Stimulated activated CD8-positive, alpha-beta memory T cell treated with anti-CD3 and anti-CD28 coated beads, Interleukin-7, amount 100 ng/mL, for 4 hours (primary cell): ENCODE data around the gene KRT78.

Source experiments
- DNase-seq, 2 donors: peaks; one replicate each; pipeline ENCODE4 v3.0.0-alpha.2; 2020; ENCODE audit warnings: low read depth in 2 of 2

Gene KRT78

DNA sequence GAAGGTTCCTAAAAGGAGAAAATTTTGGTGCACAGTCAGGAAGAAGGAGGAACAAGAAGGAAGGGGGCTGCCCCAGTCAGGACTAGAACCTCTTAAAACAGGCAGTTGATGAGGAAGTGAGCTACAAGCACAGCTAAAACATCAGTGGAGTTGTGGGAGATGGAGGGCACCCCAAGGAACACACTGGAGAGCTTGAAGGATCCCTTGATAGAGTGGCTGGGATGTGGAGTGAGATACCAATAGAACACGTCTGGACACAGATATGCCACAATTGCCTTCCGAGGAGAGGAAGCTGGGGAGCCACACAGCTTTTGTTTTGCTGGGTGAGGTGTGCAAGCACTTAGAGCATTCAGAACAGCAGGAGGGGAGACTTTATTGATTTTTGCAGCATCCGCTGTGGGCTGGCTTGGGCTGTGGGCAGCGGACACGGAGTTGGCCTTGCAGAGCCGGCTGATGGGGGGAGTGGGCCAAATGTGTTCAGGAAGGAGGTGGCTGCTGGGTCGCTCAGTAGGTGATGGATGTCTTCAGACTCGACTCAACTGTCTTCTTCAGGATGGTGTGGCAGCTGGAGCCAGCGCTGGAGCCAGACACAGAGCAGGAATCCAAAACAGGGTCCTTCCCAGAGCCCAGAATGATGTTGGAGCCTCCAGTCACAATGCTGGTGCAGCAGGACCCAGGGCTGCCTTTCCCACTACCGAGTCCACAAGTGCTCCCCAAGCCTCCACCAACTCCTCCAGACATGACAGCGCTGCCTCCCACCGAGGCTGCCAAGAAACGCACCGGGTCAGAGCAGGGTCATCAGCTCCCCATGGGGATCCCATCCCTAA lies 10.0 kb downstream of the KRT78 start:
- DNase-seq, result no peak

DNA sequence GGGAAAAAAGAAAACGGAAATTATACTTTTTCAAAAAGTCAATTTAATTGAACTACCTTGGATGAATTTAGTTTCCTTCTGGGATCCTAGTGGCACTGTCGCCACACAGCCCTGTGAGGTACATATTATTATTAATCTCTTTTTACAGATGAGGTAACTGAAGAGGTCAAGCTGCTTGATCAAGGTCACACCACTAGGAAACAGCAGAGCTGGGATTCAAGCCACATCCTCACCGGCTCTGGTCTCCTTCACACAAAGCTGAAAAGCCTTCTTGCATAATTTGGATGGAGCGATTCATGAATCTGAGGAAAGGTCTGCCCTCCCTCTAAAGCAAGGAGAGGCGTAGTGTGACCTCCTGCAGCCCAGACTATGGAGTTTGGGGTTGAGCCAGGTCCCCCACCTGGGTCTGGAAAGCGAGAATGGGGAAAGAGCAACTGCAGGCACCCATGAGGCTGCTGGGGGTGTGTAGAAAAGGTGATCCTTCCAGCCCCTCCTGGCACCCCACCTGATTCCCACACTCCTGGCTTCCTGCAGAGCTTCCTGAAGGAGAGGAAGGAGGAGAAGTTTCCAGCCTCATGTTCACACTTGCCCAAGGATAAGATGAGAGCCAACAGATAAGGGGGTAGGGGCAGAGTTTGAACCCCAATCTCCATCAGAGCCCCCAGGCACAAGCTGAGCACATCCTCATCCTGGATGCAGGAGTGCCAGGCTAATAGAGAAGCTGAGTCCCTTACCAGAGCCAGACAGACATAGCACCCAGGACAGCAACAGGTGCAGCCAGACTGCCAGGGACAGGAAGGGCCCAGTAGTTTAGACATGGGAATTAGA lies 10.8 kb downstream of the KRT78 start:
- DNase-seq, result no peak

DNA sequence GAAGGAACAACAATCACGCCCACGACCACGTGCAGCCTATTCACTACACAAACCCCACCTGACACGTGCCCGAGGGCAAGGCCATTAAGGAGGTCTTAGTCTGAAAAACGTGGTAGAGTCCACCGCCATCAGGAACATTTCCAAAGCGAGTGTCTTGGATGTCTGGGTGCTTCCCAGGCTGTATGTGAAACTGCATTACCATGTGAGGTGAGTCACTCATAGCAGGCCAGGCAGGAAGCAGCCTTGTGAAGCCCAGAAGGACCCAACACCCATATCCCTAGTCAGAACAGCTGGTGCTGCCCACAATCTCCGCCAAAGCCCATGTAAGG lies 11.4 kb downstream of the KRT78 start:
- DNase-seq, result no peak

DNA sequence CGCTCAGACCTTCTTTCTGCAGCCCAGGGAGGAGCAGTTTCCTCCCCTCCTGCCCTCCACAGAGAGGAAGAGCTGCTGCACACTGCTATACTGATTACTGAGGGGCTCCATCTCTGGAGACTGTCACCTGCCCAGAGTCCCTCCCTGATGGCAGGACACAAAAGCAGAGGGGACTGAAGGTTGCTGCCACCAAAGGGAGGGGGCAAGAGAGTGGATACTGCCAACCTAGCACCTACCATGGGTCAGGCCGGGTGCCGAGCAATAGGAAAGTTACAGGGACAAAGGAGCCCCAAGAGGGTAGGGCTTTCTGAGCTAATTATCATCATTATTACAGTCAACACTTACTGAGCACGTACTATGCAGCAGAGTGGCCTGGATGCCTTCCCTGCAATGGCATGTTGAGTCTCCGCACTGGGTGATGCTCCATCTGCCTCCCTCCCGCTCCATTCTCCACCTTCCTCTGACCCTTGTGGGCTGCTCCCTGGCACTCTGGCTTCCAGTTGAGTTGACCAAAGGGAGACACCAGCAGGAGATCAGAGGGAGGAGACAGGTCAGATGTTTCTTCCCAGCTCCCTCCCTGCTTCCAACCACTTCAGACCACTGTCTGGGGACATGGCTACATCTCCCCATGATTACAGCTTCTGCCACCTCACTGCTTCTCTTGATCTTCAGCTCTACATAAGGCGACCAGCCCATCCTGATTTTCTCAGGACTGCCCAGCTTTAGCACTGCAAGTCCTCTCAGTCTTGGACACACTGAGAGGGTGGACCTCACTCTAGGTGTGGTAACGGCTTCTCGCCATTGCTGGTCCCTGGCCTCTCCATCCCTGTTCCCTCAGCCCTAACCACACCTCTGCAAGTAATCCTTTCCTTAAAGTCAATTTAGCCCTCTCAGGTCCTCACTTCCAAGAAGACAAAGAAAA lies 12.0 kb downstream of the KRT78 start:
- DNase-seq, result no peak

DNA sequence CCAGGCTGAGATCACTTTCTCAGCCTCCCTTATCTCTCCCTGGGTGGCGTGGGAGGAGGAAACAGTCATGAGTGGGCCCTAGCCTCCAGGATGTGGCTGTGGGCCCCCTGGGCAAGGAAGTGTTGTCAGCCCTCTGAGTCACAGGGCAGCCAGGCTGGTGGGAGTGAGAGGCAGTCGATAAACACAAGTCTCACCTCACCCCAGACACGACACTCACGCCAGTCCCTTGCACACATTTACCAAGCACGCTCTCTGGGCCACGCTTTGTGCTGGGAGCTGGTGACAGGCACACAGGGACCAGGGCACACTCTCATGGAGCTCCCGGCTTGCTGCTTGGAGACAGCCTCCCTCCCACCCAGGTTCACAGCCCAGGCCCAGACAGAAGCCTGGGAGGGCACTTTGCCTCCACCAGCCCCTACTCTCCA lies 12.7 kb downstream of the KRT78 start:
- DNase-seq, result peak; percentile 77 to 80

DNA sequence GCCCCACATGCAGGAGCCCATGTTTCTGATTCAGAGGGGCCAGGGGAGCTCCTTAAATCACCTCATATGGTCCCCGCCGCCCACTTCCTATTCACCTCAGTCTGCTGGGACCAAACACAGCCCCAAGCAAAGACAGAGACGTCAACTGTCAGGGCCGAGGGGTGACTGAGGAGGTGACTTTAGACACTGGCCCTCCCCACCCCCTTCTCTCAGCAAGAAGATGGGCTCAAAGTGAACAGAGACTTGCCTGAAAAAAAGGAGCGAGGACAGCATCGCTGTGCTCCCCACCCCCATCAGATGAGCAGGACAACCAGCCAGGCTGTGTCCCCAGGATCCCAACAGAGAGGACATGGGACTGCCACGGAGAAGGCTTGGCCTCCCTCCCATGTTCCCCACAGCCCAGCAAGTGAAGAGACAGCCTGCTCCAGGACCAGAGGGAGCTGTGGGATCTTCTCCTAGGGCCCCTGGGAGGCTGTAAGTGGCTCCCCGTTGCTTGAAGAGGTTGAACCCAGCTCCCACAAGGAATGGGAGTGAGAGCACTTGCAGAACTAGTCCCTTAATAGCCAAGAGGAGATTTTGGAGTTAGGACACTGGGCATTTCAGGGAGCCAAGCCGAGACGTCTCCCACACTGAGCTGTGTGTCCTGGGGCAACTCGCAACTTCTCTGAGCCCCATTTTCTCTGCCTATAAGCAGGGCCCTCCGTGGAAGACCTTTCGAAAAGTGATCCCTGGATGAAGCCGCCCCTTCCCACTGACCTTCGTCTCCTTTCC lies 13.3 kb downstream of the KRT78 start:
- no peak for DNase-seq

DNA sequence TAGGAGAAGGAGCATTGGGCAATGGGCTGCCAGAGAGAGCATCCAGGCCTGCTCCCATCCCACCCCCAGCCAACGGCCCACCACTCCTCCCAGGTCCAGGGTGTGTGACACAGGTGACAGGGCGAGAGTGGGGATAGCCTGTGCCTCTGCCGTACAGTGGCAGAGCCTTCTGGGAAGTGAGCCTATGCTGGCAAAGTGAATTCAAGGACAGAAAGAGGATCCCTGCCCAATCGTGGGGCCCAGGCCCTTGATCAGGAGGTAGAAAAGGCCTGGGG lies 14.1 kb downstream of the KRT78 start:
- DNase-seq, result no peak

DNA sequence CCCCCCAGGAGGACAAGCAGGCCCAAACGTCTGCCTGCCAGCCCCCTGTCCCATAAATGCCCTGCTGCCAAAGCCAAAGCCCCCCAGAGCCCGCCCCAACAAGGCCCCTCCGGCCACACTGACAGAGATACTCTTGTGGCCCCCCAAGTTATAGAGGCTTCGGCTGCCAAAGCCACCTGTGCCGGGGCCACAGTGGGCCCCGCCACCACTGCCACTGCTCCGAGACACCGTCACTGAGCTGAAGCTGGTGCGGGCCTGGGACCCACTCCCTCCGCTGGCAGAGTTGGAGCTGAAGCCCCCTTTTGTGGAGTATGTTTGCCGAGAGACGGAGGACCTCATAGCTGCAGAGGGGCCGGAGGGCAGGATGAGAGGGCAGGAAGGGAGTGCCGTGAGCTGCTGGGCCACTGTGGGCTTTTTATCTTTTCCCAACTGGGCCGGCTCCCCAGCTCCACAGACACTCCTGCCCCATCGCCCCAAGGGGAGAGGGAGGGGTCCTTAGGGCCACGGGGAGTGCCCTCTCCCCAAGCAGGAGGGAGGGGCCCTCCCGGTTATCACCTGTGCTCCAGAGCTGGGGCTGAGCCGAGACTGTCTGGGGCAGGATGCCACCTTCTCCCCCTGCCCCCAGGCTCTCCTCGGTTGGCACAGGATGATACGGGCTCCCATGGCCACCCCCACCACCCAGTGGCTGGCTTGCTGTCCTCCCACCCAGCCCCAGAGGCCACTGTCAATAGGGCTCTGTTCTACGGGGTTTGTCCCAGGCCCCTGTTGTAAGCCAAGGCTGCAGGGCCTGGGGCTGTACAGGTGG lies 14.7 kb downstream of the KRT78 start, which contains the start of gene KRT79:
Gene KRT79 (minus strand): TSS at position 390 of the 805 bp plus-strand sequence. CDS start 51 bp downstream, at position 339.
- no peak for DNase-seq

DNA sequence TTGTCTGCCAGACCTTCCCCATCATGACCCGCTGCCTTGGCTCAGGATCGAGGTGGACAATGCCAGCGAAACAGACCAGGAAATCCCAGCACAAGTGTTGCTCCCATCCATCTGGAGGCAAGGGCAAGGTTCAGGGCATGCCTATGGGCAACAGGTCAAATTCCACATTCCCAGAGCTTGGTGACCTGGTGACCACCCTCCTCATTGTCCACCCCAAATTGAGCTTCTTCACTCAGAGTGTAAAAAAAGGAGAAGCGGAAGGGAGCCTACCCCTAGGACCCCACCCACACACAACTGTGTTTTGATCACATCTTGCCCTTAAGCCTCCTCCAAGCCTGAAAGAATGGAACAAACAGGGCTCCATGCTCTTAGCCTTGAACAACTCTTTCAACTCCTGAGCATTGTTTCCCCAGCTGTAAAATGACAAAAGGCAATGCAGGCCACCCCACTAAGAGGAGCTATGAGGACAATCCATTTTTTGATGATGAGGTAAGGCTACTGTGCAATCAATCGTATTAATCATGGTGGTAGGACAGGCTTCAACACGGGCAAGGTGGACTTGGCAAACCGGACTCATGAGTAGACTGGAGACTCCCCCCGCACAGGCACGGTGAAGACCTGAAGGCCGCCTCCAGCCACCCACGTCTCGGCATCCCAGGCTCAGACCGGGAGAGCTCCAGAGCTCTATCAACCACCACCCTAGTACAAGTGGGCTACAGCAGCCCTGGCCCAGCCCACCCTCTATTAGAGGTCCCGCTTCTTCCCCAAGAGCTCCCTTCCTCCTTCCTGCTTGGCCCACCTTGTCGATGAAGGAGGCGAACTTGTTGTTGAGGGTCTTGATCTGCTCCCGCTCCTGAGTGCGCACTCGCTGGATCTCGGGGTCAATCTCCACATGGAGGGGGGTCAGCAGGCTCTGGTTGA lies 15.5 kb downstream of the KRT78 start:
- no peak for DNase-seq

DNA sequence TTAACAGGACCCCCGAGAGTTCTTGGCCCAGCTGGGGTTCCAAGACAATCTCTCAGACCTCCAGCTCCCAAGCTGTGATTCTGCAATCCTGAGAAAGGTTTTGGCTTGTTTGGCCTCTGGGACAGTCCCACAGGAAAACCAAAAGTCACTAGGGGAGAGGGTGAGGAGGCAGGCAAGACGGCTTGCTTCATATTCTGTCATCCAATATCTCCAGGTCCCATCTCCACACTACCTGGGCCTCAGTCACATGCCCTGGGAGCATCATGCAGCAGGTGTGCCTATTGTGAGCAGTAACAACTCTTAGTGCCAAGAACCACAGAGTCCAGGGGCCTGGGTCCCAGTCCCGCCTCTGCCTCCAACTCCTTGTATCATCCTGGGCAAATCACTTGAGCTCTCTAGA lies 16.3 kb downstream of the KRT78 start:
- DNase-seq, result no peak

DNA sequence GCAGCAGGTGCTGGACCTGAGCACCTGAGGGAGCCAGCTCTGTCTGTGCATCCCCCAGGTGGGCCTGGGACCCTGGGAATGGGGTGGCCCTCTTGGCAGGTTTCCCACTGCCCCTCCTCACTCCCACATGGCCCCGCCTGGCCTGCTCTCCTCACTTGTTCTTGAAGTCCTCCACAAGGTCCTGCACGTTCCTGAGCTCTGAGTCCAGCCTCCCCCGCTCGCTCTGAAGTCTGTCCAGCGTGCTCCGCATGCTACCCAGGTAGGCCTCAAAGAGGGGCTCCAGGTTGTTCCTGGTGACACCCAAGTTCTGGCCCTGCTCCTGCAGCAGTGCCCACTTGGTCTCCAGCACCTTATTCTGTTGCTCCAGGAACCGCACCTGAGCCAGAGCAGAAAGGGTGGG lies 17.5 kb downstream of the KRT78 start:
- no peak for DNase-seq

DNA sequence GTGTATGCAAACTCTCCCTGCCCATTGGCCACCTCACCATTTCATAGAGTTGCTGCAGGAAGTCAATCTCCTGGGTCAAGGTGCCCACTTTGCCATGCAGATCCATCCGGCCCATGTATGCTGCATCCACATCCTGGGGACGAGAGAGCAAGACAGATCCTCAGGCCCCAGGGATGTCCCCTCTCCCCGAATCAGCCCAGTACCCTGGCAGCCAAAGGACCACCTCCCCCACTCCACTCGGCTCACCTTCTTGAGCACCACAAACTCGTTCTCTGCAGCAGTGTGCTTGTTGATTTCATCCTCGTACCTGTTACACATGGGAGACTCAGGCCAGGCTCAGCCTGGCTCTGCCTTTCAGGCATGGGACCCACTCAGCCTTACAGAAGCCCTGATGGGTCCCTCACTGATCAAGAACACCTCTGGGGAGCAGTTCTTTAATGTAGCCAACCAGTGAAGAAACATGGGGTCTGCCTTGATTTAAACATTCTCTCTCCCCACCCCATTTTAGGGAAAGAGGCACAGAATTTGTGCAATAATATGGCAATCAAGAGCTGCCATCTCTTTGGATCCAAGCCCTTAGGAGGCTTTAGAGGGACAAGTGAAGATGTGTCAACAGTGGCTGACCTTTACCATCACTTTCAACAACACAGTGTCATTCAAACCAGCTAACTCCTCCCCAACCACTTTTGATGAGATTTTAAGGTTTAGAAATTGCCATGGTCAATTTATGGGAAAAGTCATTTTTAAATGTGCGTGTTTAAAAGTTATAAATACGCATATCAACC lies 18.6 kb downstream of the KRT78 start:
- no peak for DNase-seq

DNA sequence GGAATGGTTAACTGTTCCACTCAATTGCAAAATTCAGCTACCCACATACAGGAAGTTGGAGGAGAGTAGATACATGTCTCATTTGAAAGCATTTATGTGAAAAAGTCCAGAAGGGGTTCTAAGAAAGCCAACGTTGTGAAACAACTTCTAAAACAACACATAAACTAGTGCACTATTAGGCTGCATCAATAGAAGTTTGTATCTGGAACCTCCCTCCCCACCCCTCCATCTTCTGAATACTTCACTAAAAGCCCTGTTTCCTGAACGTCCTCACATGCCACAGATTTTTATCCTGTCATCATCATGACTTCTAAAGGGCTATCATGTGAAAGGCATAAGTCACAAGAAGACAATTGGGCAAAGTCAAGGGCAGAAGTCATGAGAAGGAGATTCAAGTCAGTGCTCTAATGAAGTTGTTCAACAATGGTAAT lies 20.2 kb downstream of the KRT78 start:
- DNase-seq, result no peak

DNA sequence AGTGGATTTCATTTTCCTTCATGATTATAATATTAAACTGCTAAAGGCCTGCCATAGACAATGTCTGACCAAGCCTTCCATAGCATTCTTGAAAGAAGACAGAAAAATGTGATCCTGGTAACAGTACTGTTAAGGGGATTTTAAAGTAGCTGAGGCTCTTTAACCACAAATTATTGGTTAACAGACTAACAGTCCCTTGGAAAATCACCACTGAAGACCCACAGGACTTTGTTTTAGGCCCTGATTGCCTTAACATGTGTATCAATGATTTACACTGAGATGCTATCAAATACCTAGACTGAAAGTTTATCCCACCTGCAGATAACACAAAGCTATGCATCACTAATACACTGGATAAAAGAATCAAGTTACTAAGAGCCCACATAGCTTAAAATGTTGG lies 20.6 kb downstream of the KRT78 start:
- no peak for DNase-seq

DNA sequence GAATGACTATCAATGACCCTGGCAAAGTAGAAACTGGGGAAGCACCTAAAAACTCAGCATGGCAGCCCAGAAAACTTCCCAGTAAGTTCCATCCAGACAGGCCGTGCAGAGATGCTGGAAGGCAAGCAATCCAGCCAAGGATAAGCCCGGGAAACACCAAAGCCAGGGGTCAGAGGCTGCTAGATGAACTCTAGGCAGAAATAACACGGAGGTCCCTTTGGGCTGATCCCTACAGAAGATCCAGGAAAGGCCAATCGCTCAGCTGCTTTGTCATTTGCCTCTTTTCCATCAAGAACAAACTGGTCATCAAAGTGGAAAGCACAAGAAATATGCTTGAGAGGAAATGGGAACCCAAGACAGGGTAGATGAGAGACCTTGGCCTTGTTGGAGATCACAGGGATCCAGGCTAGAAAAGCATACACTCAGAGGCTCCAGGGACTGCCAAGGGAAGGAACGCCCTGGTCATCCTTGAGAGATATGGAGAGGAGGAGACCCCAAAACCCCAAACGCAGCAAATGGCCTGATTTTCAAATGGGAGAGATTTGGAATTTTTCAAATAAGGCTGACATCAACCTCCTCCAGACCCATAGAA lies 21.2 kb downstream of the KRT78 start:
- no peak for DNase-seq

DNA sequence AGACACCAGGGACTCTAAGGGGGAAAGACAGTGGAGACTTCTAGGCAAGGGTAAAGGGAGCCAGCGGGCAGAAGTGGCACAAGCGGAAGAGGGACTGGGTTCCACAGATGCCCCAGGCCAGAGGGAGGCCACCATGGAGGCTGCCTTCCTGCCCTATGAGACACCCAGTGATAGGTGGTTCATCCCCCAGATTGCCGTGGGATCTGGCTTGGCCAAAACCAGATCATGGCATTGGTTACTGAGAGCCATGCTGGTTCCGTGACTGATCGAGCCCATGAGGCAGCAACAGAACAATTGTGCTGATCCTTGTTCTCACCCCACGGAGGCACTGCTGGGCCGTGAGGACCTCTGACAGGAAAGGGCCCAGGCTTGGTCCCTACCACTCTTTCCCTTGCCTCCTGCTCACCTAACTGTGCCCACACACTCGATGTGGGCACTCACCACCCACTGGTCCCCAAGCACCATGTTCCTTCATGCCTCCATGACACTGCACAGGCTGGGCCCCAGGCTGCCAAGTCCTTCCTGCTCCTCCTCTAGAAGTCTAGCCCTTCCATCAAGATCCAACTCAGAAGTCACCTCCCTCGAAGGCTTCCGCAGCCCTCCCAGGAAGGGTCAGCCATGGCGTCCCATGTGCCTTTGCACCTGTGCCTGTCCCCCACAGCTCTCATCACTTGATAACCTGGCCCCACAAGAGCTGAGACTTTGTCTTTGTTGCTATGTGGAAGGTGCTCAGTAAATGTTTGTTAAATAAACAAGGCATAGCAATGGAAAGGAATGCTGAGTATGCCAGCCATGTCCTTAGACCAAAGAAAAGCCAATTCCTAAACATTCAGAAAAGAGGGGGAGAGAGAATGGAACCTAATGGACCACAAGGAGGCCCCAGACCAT lies 21.9 kb downstream of the KRT78 start:
- no peak for DNase-seq

DNA sequence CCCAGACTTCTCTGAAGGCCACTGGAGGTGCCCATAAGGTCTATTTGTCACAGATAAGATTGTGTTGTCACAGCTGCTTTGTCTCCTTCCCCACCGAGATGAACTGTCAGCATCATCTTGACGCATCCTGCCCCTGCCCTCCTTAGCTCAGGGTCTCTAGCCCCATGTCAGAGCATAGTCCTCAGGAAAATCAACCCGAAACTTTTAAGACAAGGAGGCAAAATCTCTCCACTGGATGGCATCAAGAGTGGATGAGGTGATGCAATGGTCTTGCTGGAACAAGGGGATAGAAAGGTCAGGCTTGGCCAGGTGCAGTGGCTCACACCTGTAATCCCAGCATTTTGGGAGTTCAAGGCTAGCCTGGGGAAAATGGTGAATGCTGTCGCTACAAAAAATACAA lies 22.8 kb downstream of the KRT78 start:
- no peak for DNase-seq
